HG03064 (cell line): ENCODE data around the gene GLS.

Experiments
- ATAC-seq: cut with Tn5 transposase; IDR thresholded peaks from one replicate; pipeline ENCODE4 v1.9.1; 2021; ENCODE audit warnings: low read depth; ENCODE audit not compliant: unreplicated experiment

Gene GLS

DNA sequence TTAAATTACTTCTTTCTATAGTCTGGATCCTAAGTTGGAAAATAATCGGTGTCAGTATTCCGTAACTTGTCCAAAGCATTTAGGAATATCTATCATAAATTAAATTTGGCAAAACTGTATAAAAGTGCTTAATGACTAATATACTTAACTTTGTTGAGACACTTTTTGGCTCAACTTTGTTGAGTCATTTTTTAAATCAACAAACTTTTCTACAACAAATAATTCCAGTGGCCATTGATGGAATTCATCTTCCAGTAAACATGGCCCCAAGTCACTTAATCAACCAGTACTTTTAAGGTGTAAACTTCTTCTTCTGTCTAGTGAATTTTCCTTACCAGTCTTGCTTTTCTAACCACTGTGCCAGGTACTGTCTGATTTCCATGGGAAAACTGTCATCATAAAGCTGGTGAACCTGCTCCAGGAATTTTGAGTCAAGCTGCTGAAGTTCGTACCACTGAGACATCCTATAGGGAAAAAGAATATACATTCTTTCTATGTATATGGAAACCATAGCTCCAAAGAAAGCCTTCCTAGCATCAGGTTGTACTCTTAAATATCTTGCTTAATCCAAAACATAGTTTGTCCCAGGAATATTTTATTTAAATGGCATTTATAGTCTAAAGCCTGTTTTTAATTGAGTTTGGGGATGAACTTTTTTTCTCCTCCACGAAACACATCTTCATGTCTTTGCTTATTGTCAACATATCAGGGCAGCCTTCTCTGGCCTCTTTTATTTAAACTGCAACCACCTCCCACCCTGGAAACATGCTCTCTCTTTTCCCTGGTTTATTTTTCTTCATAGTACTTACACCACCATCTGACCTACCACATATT lies 129.1 kb downstream of the GLS start:
- no peak for ATAC-seq

DNA sequence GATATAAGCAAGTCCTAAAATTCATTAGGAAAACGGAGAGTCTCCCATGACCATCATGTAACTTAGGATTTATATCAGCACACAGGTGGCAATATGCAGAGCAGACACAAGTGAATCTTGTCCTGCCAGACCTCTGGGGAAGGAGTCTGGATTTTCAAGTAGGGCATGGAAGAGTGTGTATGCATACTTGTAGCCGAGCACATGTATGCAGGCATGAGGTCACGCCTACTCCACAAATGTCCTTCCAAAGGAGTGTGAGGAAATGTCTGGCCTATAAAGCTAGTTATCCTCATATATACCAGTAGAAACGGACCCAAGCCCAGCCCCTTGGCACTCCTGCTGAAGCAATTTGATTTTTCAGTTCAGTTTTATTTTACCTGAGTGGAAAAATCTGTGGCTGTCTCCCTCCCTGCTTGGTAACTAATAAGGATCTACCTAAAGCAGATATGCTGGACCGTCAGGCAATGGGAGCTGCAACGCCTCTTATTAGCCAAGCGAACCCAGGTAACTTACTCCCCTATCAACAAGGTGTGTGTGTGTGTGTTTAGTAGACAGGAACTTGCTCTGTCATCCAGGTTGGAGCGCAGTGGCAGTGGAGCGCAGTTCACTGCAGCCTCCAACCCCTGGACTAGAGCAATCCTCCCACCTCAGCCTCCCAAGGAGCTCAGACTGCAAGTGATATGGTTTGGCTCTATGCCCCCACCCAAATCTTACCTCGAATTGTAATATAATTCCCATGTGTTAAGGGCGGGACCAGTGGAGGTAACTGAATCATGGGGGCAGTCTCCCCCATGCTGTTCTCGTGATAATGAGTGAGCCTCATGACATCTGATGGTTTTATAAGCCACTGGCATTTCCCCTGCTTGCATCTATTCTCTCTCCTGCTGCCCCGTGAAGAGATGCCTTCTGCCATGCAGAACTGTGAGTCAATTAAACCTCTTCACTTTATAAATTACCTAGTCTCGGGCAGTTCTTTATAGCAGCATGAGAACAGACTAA lies 130.6 kb downstream of the GLS start:
- no peak for ATAC-seq

- no peak for ATAC-seq
These were observed 131.7 kb downstream of the GLS start for GRCh38 chr2:191012346-191012745.

GRCh38 chr2:191012845-191013681 lies 132.4 kb downstream of the GLS start:
- ATAC-seq: no peak

DNA sequence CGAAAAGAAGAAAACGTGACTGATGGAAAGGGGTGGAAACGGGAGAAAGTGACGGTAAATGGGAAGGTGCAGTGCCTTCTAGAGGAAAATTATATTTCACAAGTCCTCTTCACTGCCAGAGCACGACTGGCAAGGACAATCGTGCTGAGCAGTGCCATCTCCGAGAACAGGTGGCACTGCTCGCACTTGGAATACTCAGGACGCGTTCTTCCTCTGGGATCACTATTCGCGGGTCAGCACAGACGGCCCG lies 133.0 kb downstream of the GLS start:
- ATAC-seq: no peak

DNA sequence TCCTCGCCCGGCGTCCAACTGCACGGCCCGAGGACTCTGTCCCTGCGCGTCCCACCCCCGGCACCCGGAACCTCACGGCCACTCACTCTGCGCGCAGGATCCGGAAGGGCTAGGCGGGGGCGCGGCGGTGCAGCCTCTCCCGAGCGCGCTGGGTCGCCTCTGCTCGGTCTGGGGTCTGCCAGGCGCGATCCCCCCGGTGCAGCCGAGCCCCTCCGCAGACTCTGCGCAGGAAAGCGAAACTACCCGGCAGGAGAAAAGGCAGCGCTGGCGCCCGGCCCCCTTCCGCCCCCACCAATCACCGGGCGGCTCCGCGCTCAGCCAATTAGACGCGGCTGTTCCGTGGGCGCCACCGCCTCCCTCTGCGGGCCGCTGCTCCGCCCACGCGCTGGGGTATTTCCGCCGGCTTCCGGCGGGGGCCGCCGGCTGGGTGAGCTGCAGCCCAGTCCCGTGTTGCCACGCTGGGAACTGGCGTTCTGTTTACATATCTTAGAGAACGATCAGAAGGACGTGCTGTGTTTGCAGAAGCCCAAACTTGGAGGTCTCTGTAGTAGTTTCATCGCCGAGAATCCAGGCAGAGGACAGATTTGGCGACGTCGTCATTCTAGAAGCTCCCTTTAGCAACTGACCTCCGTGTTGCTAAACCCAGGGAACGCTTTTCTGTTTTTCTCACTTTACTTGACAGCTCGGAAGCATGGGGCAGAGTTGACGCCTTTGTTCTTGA lies 133.5 kb downstream of the GLS start, which contains the start of gene STAT1:
Gene STAT1, minus strand, starts transcription at position 240 of the 721 bp plus-strand sequence. CDS start 4,168 bp downstream, outside the sequence.
- ATAC-seq: peak; percentile 74

DNA sequence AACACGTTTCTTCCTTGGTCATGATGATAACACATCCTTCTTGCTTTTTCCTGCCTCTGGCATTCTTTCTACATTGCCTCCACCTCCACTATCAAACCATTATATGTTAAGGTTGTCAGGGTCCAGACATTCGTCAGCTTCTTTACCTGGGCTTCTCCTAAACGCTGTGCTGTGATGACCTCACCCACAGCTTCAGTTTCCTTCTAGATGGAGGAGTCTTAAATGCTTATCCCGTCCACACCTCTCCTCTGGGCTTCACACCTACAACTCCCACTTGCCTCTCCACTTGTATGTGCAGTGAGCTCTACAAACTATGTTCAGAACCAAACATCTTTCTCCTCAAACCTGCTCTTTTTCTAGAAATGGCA lies 134.0 kb downstream of the GLS start:
- ATAC-seq: peak; percentile 3
